Mesenteric fat pad (tissue), 1 donor: ENCODE data around the gene TNNI2. TPM values are rescaled to one million over a fixed set of nuclear protein-coding genes. Genes with fewer than 3 reads are reported as not detected.

Experiments
- DNase-seq: peaks from one replicate; pipeline ENCODE4 v3.0.0-alpha.2; 2020; ENCODE audit warnings: low spot score
- total RNA-seq: library from RNA; stranded (reverse); fragmentation: NEBNext Ultra II Directional; extraction: Animal tissue kit (Norgen Biotek cat#: 25700); gene quantifications from one replicate; pipeline ENCODE4 v1.2.1, GENCODE V29; 2021
- donor health status: DM: yes; HTN: yes; CAD: no.

Gene TNNI2
- total RNA-seq, 1 donor from 2014 or later = 0.64 TPM

GRCh38 chr11:1832211-1832919 is 6.4 kb upstream of the TNNI2 start:
- no peak for DNase-seq

- DNase-seq = no peak
Observed at GRCh38 chr11:1832920-1833295, 5.9 kb upstream of the TNNI2 start.

GRCh38 chr11:1834062-1834610 is 4.6 kb upstream of the TNNI2 start:
- no peak for DNase-seq

DNA sequence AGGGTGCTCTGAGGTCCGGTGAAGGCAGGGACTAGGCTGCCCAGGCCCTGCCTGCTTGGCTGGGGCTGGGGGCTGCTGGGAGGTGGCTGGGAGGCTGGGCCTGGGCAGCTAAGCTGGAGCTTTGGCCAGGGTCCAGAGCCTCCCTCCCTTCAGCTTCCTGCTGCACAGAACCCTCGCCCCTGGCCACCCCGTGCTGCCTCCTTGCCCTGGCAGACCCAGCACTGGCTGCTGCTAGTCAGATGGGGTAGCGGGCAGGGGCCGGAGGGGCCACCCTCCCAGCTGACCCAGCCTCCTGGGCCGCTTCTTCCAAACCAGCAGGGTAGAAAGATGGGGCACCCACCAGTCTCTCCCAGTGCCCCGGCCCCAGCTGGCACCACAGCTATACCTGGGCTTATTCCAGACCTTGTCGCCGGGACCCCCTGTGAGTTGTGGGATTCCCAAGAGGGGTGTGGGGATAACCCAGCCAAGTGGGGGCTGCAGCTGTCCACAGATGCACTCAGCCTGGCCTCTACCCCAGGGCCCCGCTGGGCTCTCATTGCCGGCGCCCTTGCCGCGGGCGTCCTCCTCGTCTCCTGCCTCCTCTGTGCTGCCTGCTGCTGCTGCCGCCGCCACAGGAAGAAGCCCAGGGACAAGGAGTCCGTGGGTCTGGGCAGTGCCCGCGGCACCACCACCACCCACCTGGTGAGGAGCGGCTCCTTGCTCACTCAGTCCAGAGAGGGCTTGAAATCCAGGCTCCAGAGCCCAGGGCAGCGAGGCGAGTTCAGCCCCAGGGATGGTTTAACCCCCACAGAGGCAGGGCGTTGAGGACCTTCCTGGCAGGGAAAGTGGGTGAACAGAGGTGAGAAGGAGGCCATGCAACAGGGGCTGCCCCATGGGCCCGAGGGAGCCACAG is 3.8 kb upstream of the TNNI2 start, which contains the start of gene SYT8:
Gene SYT8 (plus strand): TSS at position 212 of the 892 bp plus-strand sequence. CDS start 116 bp downstream, at position 328.
- DNase-seq = no peak

DNA sequence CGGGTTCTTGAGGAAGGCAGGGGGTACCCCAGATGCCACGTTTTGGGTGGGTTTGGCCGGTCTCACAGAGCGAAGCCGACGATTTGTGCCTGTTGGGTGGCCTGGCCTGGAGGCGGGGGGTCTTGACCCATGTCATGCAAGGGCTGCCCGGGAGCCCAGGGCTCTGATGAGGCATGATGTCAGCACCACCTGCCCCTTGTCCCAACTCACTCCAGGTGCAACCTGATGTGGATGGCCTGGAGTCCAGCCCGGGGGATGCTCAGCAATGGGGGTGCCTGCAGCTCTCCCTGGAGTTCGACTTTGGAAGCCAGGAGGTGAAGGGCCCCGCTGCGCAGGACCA is 3.1 kb upstream of the TNNI2 start:
- DNase-seq = no peak

- no peak for DNase-seq
Observed at GRCh38 chr11:1836011-1836945, 2.5 kb upstream of the TNNI2 start.

DNA sequence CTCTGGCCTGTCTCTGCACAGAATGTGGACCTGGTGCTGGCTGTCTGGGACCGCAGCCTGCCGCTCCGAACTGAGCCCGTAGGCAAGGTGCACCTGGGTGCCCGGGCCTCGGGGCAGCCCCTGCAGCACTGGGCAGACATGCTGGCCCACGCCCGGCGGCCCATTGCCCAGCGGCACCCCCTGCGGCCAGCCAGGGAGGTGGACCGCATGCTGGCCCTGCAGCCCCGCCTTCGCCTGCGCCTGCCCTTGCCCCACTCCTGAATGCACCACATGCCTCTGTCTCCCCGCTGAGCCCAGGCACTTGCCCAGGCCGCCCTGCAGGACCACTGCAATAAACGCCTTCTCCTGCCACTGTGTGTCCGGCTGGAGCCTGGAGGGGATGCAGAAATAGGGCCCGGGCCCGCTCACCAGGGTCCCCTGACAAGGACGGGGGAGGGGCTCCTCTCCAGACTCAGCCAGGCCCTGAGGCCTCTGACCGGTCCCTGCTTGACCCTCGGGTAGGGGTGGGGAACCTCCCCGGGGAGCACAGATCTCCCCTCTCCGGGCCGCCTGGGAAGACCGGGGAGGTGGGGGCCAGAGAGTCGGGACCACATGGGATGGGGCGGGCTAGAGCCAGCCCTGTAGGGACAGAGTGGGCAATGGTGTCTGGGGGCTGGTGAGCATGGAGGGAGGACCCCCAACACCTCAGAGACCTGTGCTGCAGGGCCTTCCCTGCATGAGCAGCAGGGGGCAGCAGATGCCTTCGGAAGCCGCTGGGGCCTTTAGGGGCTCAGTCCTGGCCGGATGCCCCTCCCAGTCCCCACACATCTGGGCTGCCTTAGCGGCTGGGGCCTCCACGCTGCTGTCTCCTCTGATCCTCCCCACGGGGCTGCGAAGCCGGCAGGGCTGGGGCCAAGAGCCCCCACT is 1.4 kb upstream of the TNNI2 start:
- DNase-seq = no peak

- no peak for DNase-seq
Observed at GRCh38 chr11:1838077-1838425, 730 bp upstream of the TNNI2 start.

GRCh38 chr11:1839204-1839923 is 583 bp downstream of the TNNI2 start:
- DNase-seq = no peak

GRCh38 chr11:1839924-1840779 is 1.4 kb downstream of the TNNI2 start:
- no peak for DNase-seq

DNA sequence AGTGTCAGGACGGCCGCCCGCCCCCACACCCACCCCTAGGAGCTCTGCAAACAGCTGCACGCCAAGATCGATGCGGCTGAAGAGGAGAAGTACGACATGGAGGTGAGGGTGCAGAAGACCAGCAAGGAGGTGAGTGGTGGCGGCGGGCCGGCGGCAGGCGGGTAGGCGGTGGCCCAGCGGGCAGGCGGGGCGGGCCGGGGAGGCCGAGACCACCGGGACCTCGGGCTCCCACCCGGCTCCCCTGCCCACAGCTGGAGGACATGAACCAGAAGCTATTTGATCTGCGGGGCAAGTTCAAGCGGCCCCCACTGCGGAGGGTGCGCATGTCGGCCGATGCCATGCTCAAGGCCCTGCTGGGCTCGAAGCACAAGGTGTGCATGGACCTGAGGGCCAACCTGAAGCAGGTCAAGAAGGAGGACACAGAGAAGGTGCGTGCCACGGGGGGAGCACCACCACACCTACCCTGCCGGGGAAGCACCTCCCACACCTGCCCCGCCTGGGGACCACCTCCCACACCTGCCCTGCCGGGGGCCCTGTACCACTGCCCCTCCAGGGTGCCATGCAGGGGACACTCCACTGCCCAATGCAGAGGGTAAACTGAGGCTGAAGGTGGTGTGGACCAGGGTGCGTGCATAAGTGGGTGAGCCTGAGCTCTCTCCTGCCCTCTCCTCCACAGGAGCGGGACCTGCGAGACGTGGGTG is 2.1 kb downstream of the TNNI2 start:
- no peak for DNase-seq

GRCh38 chr11:1841511-1842148 is 2.8 kb downstream of the TNNI2 start:
- DNase-seq = no peak

DNA sequence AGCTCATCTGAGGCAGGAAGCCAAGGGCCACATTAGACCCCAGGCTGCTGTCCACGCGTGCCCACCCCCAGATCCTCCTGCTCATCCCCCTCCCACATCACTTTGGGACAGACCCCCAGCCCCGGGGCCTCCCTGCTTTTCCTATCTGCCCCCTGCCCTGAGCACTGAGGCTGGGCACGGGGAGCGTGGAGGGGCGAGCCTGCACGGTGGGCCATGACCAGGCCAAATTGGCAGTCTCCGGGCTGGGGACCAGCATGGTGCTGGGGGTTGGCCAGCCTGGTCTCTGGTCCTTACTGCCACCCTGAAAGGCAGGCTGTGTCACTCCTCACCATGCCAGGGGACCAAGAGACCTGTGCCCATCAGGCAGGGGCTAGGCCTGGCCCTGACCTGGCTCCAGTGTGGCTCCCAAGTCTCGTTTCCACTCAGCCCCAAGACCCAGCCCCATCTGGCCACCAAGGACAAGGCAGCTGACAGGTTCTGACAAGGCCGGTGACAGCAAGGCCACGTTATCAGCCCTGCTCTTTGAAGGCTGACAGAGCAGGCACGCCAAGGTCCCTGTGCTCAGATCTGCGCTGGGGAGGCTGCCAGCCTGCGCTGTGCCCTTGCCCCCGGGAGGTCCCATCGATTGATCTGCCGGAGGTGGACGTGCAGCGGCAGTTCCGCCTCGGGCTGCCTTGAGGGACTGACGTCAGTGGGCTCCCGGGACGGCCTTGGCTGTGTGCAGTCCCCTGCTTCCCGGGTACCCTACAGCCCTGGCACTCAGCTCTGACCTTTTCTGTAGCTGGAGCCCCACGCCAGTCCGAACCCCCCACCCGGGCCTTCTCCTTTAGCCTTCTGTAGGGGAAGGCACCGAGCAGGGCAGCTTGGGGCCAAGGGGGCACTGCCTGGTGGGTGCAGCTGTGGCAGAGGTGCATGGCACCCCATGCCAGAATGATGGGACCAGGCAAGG is 3.6 kb downstream of the TNNI2 start:
- DNase-seq = no peak

GRCh38 chr11:1843098-1843473 is 4.3 kb downstream of the TNNI2 start:
- DNase-seq = no peak

GRCh38 chr11:1843796-1844195 is 5.0 kb downstream of the TNNI2 start:
- no peak for DNase-seq
